Esophagus squamous epithelium (tissue), 5 donors: ENCODE measurements around the gene NAPSA. TPM values are rescaled to one million over a fixed set of nuclear protein-coding genes. Genes with fewer than 3 reads are reported as not detected.

ENCODE experiments used
- DNase-seq: peaks from one replicate; lab custom pipeline; 2025; lab: John Stamatoyannopoulos, UW
- H3K27ac ChIP-seq, 4 donors: fragments of 200-600 bp; sonication (generic); one replicate each; pipeline ENCODE4 v1.5.1; 2016 to 2019; ENCODE audit warnings: mild to moderate bottlenecking in 1 of 4
- H3K27me3 ChIP-seq, 4 donors: fragments of 200-600 bp; sonication (generic); 1 replicate in 3 of 4; 2 replicates in 1 of 4; pipeline versions ENCODE4 v1.5.1 to v1.6.0; 2017 to 2021; ENCODE audit warnings: antibody characterized with exemption in 1 of 4
- H3K36me3 ChIP-seq, 3 donors: fragments of 200-600 bp; sonication (generic); one replicate each; pipeline ENCODE4 v1.5.1; 2016 to 2019
- H3K4me1 ChIP-seq, 3 donors: fragments of 200-600 bp; sonication (generic); one replicate each; pipeline ENCODE4 v1.5.1; 2017 to 2019
- H3K4me3 ChIP-seq, 4 donors: fragments of 200-600 bp; sonication (generic); 1 replicate in 3 of 4; 2 replicates in 1 of 4; pipeline ENCODE4 v1.5.1; 2016 to 2019; ENCODE audit warnings: mild to moderate bottlenecking in 2 of 4, moderate library complexity in 1 of 4
- H3K9me3 ChIP-seq, 3 donors: fragments of 200-600 bp; sonication (generic); one replicate each; pipeline ENCODE4 v1.5.1; 2016 to 2019
- CTCF ChIP-seq, 6 experiments: fragments of 450-650 bp in 4 of 6; fragments of 200-600 bp in 2 of 6; sonication (generic) in 2 of 6; IDR thresholded peaks; one replicate each; pipeline ENCODE4 v1.5.1; 2016 to 2019; ENCODE audit warnings: antibody characterized with exemption in 6 of 6, mild to moderate bottlenecking in 4 of 6, moderate library complexity in 4 of 6
- POLR2A ChIP-seq, 4 donors: fragments of 450-650 bp; IDR thresholded peaks; one replicate each; pipeline ENCODE4 v1.6.1; 2017; ENCODE audit warnings: antibody characterized with exemption in 4 of 4, mild to moderate bottlenecking in 4 of 4, moderate library complexity in 3 of 4
- WGBS, 2 donors: methylation state at CpG; one replicate each; pipeline ENCODE4 v1.1.5; 2018; 5-methylcytosine and 5-hydroxymethylcytosine counted together
- intact Hi-C: fragments of 100-400 bp; cut with DNase I; formaldehyde crosslinking; loops from one replicate; pipeline ENCODE4 v1.15.0; 2022
- total RNA-seq, 4 donors: library from RNA; depleted of rRNA; stranded (reverse); fragments of >200 nt; gene quantifications; one replicate each; pipeline ENCODE4 v1.1.0, GENCODE V29; 2016
- donor health status: DM: yes; HTN: yes; CAD: no.

NAPSA gene
- total RNA-seq, 4 donors from 2014 or later = 0.38 TPM; not detected in 3

DNA sequence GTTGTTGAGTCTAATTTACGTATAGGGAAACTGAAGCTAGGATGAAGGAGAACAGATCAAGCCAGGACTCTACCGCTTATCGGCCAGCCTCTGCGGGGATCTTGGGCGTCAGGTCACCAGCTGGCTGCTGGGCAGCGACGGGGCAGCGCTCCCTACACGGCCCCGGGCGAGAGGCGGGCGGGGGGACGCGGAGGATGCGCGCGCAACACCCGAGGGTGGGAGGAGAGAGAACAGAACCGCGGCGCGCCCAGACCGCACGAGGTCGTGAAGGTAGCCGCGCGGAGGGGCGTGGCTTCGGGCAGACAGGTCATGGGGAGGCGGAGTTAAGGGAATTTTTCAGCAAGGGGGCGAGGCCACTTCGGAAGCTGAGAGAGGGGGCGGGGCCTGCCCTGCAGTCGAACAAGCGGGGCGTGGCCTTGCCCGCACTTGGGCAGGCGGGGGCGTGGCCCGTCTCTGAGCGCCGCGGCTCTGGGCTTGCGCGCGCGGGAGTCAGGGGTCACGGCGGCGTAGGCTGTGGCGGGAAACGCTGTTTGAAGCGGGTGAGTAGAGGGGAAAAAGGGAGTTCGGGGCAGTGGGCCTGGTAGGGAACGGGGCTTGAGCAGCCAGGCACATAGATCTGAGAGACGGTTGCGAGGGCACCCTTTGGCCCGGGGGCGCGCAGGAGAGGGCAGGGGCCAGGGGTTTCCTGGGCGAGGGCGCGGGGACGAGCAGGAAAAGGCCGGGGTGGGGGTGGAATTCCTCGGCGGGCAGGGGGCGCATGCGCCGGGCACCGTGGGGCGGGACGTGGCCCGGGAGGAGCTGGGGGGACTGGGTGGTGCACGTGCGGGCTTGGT lies 18.6 kb upstream of the NAPSA start, which contains the start of gene POLD1:
Gene POLD1, plus strand, starts transcription at position 496 of the 833 bp plus-strand sequence. CDS start 14,505 bp downstream, outside the sequence.
- intact Hi-C loops = no loop called here
- peak; percentile 86 for DNase-seq
- Histone ChIP-seq H3K27ac (peak within 1 kb of the TSS; percentile 75 to 94 (median 91)), H3K27me3 (no peaks in the 10 kb centered on the region), H3K4me1 (peaks cover 12 to 38% (median 13%) of the 10 kb centered on the region in 3 donors), H3K4me3 (peak within 1 kb of the TSS; percentile 60 to 95 (median 83)), H3K36me3 (peaks cover 16 to 57% (median 35%) of the 10 kb centered on the region in 3 donors), H3K9me3 (no peaks in the 10 kb centered on the region)
- TF ChIP-seq POLR2A (IDR thresholded peaks at IDR 0.05) = peak in 3 of 4 donors; percentile 13 to 28 (median 22)
- peak in 1 of 6 experiments; percentile 31 for TF ChIP-seq CTCF (IDR thresholded peaks at IDR 0.05)
- 0 to 1% methylated on average over 26 to 37 of the region's 78 CpGs for WGBS, 2 donors

- peak overlapping the region; percentile 75 to 94 (median 91) for H3K27ac ChIP-seq
- peaks cover 12 to 38% (median 13%) of the 10 kb centered on the region in 3 donors for H3K4me1 ChIP-seq
- TF ChIP-seq POLR2A (IDR thresholded peaks at IDR 0.05) (no peak), CTCF (IDR thresholded peaks at IDR 0.05) (no peak)
- no peak for DNase-seq
- WGBS, 2 donors = 44 to 52% methylated on average over 20 to 21 of the region's 21 CpGs
- H3K36me3 ChIP-seq = peaks cover 24 to 66% (median 42%) of the 10 kb centered on the region in 3 donors
- H3K4me3 ChIP-seq = peak overlapping the region; percentile 60 to 95 (median 83)
- intact Hi-C loops = no loop called here
- no peaks in the 10 kb centered on the region for H3K27me3 ChIP-seq
- H3K9me3 ChIP-seq = no peaks in the 10 kb centered on the region
These were observed 17.8 kb upstream of the NAPSA start for GRCh38 chr19:50383001-50383851.

- Histone ChIP-seq H3K9me3 (no peaks in the 10 kb centered on the region), H3K4me1 (peaks cover 12 to 44% (median 13%) of the 10 kb centered on the region in 3 donors), H3K36me3 (peaks cover 32 to 67% (median 49%) of the 10 kb centered on the region in 3 donors), H3K27me3 (no peaks in the 10 kb centered on the region), H3K27ac (no peak overlapping the region), H3K4me3 (no peak overlapping the region)
- TF ChIP-seq POLR2A (IDR thresholded peaks at IDR 0.05) (no peak), CTCF (IDR thresholded peaks at IDR 0.05) (no peak)
- 81 to 83% methylated on average over 9 to 24 of the region's 58 CpGs for WGBS, 2 donors
- intact Hi-C loops = no loop called here
- DNase-seq = no peak
These were observed 16.7 kb upstream of the NAPSA start for GRCh38 chr19:50381881-50382729.

GRCh38 chr19:50380751-50381151 lies 15.3 kb upstream of the NAPSA start:
- no peak overlapping the region for H3K4me3 ChIP-seq
- peaks cover 27 to 59% (median 49%) of the 10 kb centered on the region in 3 donors for H3K36me3 ChIP-seq
- intact Hi-C loops = no loop called here
- DNase-seq = no peak
- peaks cover 13 to 51% (median 14%) of the 10 kb centered on the region in 3 donors for H3K4me1 ChIP-seq
- no peaks in the 10 kb centered on the region for H3K9me3 ChIP-seq
- H3K27ac ChIP-seq = no peak overlapping the region
- no peaks in the 10 kb centered on the region for H3K27me3 ChIP-seq
- WGBS, 2 donors = 90 to 96% methylated on average over 5 to 6 of the region's 8 CpGs
- TF ChIP-seq POLR2A (IDR thresholded peaks at IDR 0.05) (no peak), CTCF (IDR thresholded peaks at IDR 0.05) (no peak)
